NCI-H510A treated with DMSO at 0.1 percent for 48 hours (cell line): ENCODE measurements around the gene B9D1.

Source experiments
- DNase-seq: peaks from one replicate; lab custom pipeline; 2025; lab: John Stamatoyannopoulos, UW

Gene B9D1

DNA sequence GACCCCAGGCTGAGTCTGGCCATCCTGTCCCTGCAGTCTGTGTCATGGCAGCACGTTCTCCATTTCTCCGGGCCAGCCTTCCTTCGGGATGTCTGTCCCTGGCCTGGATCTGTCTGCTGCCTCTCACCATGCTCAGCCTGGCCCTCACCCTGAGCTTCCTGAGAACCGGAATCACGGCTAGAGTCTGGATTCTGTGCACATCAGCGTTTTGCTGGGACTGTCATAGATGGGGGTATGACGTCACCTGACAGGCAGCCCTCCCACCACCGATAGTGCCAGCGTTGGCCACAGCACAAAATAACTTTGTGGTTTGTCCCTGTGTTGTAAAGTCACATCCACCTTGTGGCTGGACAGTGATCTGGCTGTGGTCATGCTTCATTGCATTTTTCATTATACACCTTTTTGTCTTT lies 59.2 kb downstream of the B9D1 start:
- DNase-seq = no peak

DNA sequence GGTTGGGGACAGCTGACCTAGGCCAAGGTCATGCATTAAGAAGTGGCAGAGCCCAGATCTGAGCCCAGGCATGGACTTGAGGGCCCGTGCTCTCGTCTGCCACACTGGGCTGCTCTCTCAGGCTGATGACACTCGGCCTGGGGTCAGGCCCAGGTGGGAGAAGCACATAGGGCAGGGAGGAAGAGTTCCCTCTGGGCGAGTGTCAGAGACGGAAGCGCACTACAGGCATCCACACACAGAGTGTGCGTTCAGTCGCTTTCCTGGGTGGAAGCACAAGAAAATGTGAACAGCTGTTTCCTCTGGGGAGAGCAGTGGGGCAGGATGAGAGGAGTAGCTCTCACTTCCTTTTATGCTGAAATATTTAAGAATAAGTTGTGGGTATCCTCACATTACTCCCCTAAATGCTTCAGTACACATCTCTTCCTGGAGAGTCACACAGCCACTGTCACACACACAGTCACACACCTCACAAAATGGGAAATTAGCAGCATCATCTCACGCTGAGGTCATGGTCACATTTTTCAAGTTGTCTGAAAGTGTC lies 59.7 kb downstream of the B9D1 start:
- DNase-seq = no peak

DNA sequence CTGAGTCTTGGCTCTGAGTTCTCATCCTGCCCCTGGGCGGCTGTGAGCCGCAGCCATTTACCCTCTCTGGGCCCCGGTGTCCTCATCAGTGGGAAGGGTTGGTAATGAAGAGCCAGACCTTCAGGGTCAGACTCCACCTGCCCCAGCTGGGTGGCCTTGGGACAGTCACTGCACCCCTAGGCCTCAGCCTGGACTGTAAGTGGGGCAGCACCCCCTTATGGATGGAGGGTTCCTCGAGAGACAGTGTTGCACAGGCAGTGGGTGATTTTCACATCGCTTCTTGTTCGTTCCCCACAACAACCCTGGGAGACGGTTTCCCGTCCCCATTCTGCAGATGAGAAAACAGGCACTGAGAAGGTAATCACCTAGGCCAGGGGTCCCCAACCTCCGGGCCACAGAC lies 60.5 kb downstream of the B9D1 start:
- no peak for DNase-seq

DNA sequence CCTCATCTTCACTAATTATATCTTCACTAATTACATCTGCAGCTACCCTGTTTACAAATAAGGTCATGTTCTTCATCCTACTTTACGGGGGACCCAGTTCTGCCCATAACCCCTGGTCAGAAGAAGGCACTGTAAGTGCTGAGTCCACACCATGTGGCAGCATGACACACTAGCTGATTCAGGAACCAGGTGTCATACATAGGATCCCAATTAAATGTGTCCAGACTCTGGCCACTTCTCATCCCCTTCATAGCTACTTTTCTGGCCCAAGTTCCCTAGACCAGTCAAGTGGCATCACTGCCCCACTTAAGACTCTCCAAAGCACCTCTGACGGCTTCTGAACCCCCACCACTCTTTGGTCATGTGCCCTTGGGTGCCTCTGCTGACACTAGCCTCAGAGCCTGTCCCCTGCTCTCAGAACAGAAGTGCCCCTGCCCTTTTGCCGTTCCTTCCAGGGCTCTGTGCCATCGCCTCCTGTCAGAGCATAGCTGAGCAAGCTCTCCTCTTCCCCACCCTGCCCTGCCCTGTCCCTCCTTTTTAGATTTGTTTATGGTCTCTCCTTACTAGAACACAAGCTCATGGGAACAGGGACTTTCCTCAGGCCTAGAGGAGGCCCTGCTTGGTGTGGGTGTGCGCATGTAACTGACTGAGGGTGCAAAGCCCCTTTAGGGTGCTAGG lies 61.1 kb downstream of the B9D1 start:
- no peak for DNase-seq

DNA sequence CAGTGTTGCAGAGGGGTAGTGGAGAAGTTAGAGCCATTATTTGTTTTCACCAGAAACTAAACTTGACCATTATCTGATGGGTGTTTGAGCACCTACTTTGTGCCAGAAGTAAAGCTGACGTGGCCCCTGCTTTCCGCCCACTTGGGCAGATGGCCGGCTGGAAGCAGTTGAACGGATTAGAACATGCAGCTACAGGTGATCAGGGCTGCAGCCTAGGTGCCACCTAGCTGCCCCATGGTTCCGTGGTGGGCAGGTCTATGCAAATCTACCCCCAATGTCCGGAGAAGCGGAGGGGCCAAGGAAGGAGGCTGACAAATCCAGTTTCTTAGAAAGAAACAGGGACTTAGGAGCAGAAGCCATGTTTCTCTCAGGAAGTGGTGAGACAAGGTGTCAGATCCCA lies 62.7 kb downstream of the B9D1 start:
- DNase-seq = no peak

DNA sequence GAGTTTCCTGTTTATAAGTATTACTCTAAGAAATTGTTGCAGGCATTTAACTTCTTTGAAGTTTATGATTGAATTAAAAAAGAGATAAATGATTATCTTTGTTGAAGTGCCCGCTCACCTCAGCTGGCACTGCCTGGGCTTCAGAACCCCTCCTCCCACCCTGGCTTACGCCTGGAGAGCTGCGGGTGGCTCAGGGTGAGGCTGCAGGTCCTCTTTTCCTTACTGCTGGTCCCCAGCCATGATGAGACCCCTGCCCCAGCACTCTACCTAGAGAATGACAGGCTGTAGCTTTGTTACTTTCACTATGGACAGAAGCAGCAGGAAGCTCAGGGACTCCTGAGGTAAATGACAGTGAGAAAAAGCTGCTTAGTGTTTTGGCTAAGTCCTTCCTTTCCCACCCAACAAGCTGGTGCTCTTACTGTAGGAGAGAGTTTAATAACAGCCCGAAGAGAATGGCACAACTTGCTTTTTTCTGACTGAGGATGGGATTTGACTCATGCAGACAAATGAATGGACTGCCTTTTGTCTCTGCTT lies 63.2 kb downstream of the B9D1 start:
- DNase-seq = no peak

DNA sequence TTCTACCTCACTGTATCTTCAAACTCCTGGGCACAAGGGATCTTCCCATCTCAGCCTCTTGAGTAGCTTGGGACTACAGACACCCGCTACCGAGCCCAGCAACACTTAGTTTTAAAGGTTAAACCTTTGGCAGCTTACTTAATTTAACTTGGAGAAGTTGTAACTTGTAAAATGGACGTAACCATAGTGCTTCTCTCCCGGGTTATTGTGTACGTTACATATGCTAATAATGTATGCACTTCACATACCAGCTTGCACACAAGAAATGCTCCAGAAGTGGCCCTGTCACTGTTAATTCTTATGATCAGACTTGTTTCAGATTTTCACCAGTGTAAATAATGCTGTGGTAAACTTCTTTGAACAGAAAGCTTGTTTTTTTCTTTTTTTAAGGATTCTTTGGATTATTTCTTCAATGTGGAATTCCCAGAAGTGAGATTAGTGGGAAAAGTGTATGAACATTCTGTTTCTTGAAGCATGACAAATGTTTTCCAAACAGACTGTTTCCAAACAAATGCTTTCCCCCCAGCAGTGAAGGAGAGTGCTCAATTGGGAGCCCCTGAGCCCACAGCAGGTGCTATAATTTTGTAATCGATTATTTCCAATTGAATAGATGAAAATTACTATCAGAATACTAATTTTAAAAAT lies 63.8 kb downstream of the B9D1 start:
- no peak for DNase-seq

DNA sequence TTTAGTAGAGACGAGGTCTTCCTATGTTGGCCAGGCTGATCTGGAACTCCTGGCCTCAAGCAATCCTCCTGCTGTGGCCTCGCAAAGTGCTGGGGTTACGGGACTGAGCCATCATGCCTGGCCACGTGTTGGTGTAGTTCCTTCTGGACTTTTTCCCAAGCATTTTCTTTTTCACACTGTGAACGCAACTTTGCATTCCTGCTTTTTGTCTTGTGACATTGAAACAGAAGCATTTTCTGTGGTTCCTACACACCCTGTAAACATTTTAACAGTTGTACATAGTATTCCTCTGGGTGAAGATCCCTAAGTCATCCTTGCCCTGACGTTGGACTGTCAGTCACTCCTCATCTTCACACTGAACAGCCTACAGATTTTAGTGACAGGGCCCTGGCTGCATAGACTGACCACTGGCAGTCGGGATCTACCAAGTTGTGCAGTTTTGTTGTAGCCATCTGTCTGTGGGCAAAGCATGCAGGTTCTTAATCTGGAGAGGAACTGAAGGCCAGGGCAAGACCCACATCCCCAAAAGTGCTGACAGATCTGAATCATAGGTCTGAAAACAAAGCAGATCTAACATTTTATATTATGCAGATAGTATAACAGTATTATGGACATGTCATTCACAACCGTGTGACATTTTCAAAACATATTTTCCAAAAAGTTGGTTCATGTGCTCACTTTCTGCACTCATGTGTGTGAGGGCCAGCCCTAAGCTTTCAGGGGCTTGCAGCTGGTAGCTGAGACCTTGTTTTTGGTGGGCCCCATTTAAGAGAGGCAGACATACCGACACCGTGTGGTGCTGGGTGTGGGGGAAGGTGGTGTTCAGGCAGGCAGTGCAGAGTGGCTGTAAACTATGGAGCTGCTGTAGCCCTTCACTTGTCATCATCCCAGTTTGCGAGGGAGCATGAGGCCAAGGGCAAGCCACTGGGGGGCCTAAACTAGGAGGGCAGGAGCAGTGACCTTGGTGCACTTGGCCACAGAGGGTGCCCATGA lies 65.4 kb downstream of the B9D1 start:
- DNase-seq = no peak

DNA sequence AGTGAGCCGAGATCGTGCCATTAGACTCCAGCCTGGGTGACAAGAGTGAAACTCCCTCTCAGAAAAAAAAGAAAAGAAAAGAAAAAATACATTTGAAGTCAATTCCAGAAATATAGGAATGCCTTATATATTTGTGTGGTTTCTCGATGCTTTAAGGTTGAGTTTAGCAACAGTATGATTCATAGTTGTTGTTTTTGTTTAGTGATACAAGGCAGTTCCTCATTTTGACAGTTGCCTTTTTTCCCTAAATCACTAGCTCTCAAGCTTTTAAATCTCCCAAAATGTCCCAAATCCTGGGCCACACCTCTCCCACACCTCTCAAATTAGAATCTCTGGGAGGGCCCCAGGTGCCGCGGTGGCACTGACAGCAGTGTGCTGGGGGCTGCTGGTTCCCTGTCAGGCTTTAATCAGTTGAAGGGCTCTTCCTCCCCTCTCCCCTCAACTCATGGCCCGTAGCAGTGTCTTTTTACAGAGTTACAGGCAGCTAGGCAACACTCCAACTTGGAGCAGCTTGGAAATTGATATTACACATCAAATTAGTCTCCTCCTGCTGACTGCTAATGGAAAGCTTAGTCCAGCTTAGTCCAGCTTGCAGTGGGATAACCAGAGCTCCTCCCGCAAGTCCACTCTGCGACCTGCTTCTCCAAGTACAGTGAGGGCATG lies 66.9 kb downstream of the B9D1 start:
- no peak for DNase-seq

DNA sequence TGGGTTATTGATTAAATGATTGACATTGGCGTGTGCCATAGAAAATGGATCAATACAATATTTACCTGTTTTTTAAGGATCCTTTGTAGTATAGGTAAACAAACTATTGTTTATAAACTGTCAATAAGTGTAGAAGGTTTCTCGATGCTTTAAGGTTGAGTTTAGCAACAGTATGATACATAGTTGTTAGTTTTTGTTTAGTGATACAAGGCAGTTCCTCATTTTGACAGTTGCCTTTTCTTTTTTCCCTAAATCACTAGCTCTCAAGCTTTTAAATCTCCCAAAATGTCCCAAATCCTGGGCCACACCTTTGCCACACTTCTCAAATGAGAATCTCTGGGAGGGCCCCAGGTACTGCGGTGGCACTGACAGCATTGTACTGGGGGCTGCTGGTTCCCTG lies 68.1 kb downstream of the B9D1 start:
- no peak for DNase-seq
